IPS-NIHi11 (cell line): ENCODE measurements around the gene IMPA2.
"Not testable (repeated sequence)": the region's sequence is repeated elsewhere in the genome, so short reads cannot be mapped to it uniquely, and the experiment has no call there.

Experiments
- DNase-seq: peaks from one replicate; pipeline ENCODE4 v3.0.0; 2012; ENCODE audit warnings: mixed read lengths, low spot score

Gene IMPA2

DNA sequence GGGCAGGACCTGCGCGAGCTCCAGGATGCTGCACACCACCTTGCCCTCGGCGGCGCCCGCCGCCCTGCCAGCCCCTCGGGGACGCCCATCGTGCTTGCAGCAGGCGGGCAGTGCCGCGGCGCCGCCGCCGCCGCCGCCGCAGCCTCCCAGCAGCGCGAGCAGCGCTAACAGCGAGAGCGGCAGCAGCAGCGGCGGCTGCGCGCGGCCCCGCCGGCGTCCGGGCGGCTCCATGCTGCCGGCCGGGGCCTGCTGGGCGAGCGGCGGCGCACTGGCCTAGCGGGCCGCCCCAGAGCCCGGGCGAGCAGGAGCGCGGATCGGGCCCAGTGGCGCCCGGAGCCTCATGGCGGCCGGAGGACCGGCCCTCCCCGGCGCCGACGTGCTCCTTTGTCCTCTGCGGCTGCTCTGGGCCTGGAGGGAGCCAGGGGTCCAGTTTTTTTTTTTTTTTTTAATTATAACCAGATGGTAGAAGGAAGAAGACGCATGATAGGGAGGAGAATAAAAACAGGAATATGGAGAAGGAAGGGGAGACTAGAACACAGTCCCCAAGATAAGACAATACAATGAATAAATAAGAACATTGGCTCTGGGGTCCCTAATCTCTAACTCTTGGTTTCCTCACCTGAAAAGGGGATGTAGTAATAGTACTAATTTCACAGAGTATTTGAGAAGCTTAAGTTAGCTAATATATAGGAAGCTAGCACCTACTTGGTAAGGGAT is 95.3 kb downstream of the IMPA2 start:
- peak; percentile 86 for DNase-seq

DNA sequence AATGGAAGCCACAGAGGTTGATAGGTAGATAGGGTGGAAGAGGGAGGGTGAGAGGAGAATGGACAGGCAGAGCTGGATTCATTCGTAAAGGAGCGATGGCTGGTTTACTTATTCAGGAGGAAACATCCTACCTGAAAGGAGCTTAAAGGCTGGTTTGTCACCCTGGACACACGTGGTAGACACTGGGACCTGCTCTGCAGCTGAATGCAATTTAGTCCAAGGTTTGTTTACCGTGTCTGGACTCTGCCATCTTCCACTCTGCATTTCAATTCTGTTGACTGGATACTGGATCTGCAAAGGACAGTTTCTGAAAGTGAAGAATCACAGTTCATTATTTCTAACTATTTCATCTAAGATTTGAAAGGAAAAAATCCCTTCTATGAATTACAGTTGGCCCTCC is 96.7 kb downstream of the IMPA2 start:
- DNase-seq: not testable (repeated sequence)

- DNase-seq: no peak
Observed at GRCh38 chr18:12079491-12080237, 98.4 kb downstream of the IMPA2 start.
